ENCODE results near the gene NME5. TPM values are rescaled to one million over a fixed set of nuclear protein-coding genes. Genes with fewer than 3 reads are reported as not detected.
"Not testable (repeated sequence)": the region's sequence is repeated elsewhere in the genome, so short reads cannot be mapped to it uniquely, and the experiment has no call there.

NME5 gene
- total and polyA plus RNA-seq, 7 experiments from 2014 or later: not detected

GRCh38 chr5:138143578-138143977 lies 4.3 kb upstream of the NME5 start:
- CTCF ChIA-PET; POLR2A ChIA-PET; H3K9me3 Mint-ChIP-seq; H3K9me3 ChIP-seq (ENCODE audit: control insufficient read depth in 2 of 3, low read length in 3 of 3); H3K36me3 Mint-ChIP-seq; H3K4me3 ChIP-seq (ENCODE audit: low read length); ATAC-seq; H3K36me3 ChIP-seq (ENCODE audit: control insufficient read depth in 2 of 3, insufficient read depth in 3 of 3, low read length in 3 of 3); H3K27ac Mint-ChIP-seq; H3K4me3 Mint-ChIP-seq; H3K27me3 ChIP-seq (ENCODE audit: control insufficient read depth in 2 of 2, insufficient read depth in 2 of 2, low read length in 2 of 2); intact Hi-C loops (cut with micrococcal nuclease); H3K27ac ChIP-seq (ENCODE audit: low read depth, low read length); H3K4me1 Mint-ChIP-seq; H3K4me1 ChIP-seq (ENCODE audit: control insufficient read depth in 2 of 2, insufficient read depth in 2 of 2, low read length in 2 of 2); DNase-seq: not testable (repeated sequence)
- peaks cover 0 to 17% (median 9%) of the 10 kb centered on the region in 5 donors for H3K27me3 Mint-ChIP-seq

- no peak for DNase-seq
- Mint-ChIP-seq H3K36me3 (peaks cover 0 to 3% (median 0%) of the 10 kb centered on the region in 5 donors), H3K27me3 (peaks cover 15 to 25% (median 19%) of the 10 kb centered on the region in 5 donors), H3K9me3 (no peaks in the 10 kb centered on the region), H3K4me1 (peaks cover 0 to 3% (median 0%) of the 10 kb centered on the region in 7 donors), H3K4me3 (no peak overlapping the region), H3K27ac (no peak overlapping the region)
- Histone ChIP-seq H3K27ac (ENCODE audit: low read depth, low read length) (no peak overlapping the region), H3K4me3 (ENCODE audit: low read length) (no peak overlapping the region), H3K4me1 (ENCODE audit: control insufficient read depth in 2 of 2, insufficient read depth in 2 of 2, low read length in 2 of 2) (no peaks in the 10 kb centered on the region), H3K9me3 (ENCODE audit: control insufficient read depth in 2 of 3, low read length in 3 of 3) (no peaks in the 10 kb centered on the region), H3K36me3 (ENCODE audit: control insufficient read depth in 2 of 3, insufficient read depth in 3 of 3, low read length in 3 of 3) (no peaks in the 10 kb centered on the region), H3K27me3 (ENCODE audit: control insufficient read depth in 2 of 2, insufficient read depth in 2 of 2, low read length in 2 of 2) (peaks cover 0 to 5% of the 10 kb centered on the region in 2 donors)
- ChIA-PET CTCF (no interaction called here), POLR2A (no interaction called here)
- intact Hi-C loops (cut with micrococcal nuclease): no loop called here
- ATAC-seq: no peak
Measured at GRCh38 chr5:138141734-138142133, 2.5 kb upstream of the NME5 start.

- Histone ChIP-seq H3K27me3 (ENCODE audit: control insufficient read depth in 2 of 2, insufficient read depth in 2 of 2, low read length in 2 of 2) (peaks cover 0 to 5% of the 10 kb centered on the region in 2 donors), H3K9me3 (ENCODE audit: control insufficient read depth in 2 of 3, low read length in 3 of 3) (no peaks in the 10 kb centered on the region), H3K4me1 (ENCODE audit: control insufficient read depth in 2 of 2, insufficient read depth in 2 of 2, low read length in 2 of 2) (no peaks in the 10 kb centered on the region), H3K27ac (ENCODE audit: low read depth, low read length) (no peak overlapping the region), H3K36me3 (ENCODE audit: control insufficient read depth in 2 of 3, insufficient read depth in 3 of 3, low read length in 3 of 3) (no peaks in the 10 kb centered on the region), H3K4me3 (ENCODE audit: low read length) (no peak overlapping the region)
- Mint-ChIP-seq H3K9me3 (no peaks in the 10 kb centered on the region), H3K27me3 (peaks cover 24 to 34% (median 26%) of the 10 kb centered on the region in 5 donors), H3K4me1 (peaks cover 0 to 3% (median 0%) of the 10 kb centered on the region in 7 donors), H3K36me3 (no peaks in the 10 kb centered on the region), H3K27ac (no peak overlapping the region), H3K4me3 (no peak overlapping the region)
- CTCF ChIA-PET: interaction anchor here (1.1 kb wide), 1 partner anchor 63 kb away, joined by 4 read pairs; no protein-coding TSS in a partner anchor
- ATAC-seq (no peak), DNase-seq (no peak)
- POLR2A ChIA-PET: no interaction called here
- intact Hi-C loops (cut with micrococcal nuclease): no loop called here
Measured at GRCh38 chr5:138140268-138140667, 1.0 kb upstream of the NME5 start.

- ATAC-seq: no peak
- DNase-seq: no peak
- POLR2A ChIA-PET: no interaction called here
- H3K27me3 ChIP-seq (ENCODE audit: control insufficient read depth in 2 of 2, insufficient read depth in 2 of 2, low read length in 2 of 2): peaks cover 0 to 5% of the 10 kb centered on the region in 2 donors
- Mint-ChIP-seq H3K4me1 (peaks cover 0 to 3% (median 0%) of the 10 kb centered on the region in 7 donors), H3K4me3 (no peak overlapping the region), H3K36me3 (no peaks in the 10 kb centered on the region), H3K9me3 (no peaks in the 10 kb centered on the region), H3K27ac (no peak overlapping the region), H3K27me3 (peaks cover 24 to 34% (median 26%) of the 10 kb centered on the region in 5 donors)
- H3K9me3 ChIP-seq (ENCODE audit: control insufficient read depth in 2 of 3, low read length in 3 of 3): no peaks in the 10 kb centered on the region
- H3K4me3 ChIP-seq (ENCODE audit: low read length): no peak overlapping the region
- CTCF ChIA-PET: interaction anchor here (1.1 kb wide), 1 partner anchor 63 kb away, joined by 4 read pairs; no protein-coding TSS in a partner anchor
- no peaks in the 10 kb centered on the region for H3K4me1 ChIP-seq (ENCODE audit: control insufficient read depth in 2 of 2, insufficient read depth in 2 of 2, low read length in 2 of 2)
- intact Hi-C loops (cut with micrococcal nuclease): no loop called here
- no peak overlapping the region for H3K27ac ChIP-seq (ENCODE audit: low read depth, low read length)
- no peaks in the 10 kb centered on the region for H3K36me3 ChIP-seq (ENCODE audit: control insufficient read depth in 2 of 3, insufficient read depth in 3 of 3, low read length in 3 of 3)
Measured at GRCh38 chr5:138139781-138140090, 508 bp upstream of the NME5 start.

GRCh38 chr5:138132543-138132942 lies 6.7 kb downstream of the NME5 start:
- POLR2A ChIA-PET: interaction anchor here (0.6 to 2.1 kb wide), 3 partner anchors 56 to 1055 kb away, joined by 3 to 10 read pairs (median 3); no protein-coding TSS in a partner anchor
- peak overlapping the region in 6 of 10 donors; percentile 61 to 85 (median 78) for H3K4me3 Mint-ChIP-seq
- no peaks in the 10 kb centered on the region for H3K36me3 Mint-ChIP-seq
- intact Hi-C loops (cut with micrococcal nuclease): no loop called here
- Histone ChIP-seq H3K9me3 (ENCODE audit: control insufficient read depth in 2 of 3, low read length in 3 of 3) (no peaks in the 10 kb centered on the region), H3K4me3 (ENCODE audit: low read length) (no peak overlapping the region), H3K27me3 (ENCODE audit: control insufficient read depth in 2 of 2, insufficient read depth in 2 of 2, low read length in 2 of 2) (no peaks in the 10 kb centered on the region), H3K27ac (ENCODE audit: low read depth, low read length) (no peak overlapping the region), H3K36me3 (ENCODE audit: control insufficient read depth in 2 of 3, insufficient read depth in 3 of 3, low read length in 3 of 3) (no peaks in the 10 kb centered on the region), H3K4me1 (ENCODE audit: control insufficient read depth in 2 of 2, insufficient read depth in 2 of 2, low read length in 2 of 2) (no peaks in the 10 kb centered on the region)
- no peak for ATAC-seq
- peaks cover 11 to 21% (median 18%) of the 10 kb centered on the region in 5 donors for H3K27me3 Mint-ChIP-seq
- CTCF ChIA-PET: interaction anchor here (0.6 to 4.0 kb wide), 10 partner anchors 8 to 353 kb away, joined by 3 to 53 read pairs (median 6); no protein-coding TSS in a partner anchor
- no peaks in the 10 kb centered on the region for H3K9me3 Mint-ChIP-seq
- H3K27ac Mint-ChIP-seq: no peak overlapping the region
- H3K4me1 Mint-ChIP-seq: peaks cover 0 to 5% (median 0%) of the 10 kb centered on the region in 7 donors
- DNase-seq: no peak

- no peaks in the 10 kb centered on the region for H3K36me3 Mint-ChIP-seq
- POLR2A ChIA-PET: no interaction called here
- CTCF ChIA-PET: interaction anchor here (0.7 to 2.7 kb wide), 3 partner anchors 52 to 469 kb away, joined by 3 to 22 read pairs (median 3); no protein-coding TSS in a partner anchor
Measured at GRCh38 chr5:138129347-138129746, 9.9 kb downstream of the NME5 start.

GRCh38 chr5:138128334-138128733 lies 10.9 kb downstream of the NME5 start:
- no peak overlapping the region for H3K27ac ChIP-seq (ENCODE audit: low read depth, low read length)
- Mint-ChIP-seq H3K4me3 (no peak overlapping the region), H3K27ac (no peak overlapping the region), H3K4me1 (peaks cover 0 to 2% (median 0%) of the 10 kb centered on the region in 7 donors), H3K9me3 (no peaks in the 10 kb centered on the region), H3K36me3 (no peaks in the 10 kb centered on the region), H3K27me3 (peaks cover 0 to 22% (median 4%) of the 10 kb centered on the region in 5 donors)
- intact Hi-C loops (cut with micrococcal nuclease): no loop called here
- no peaks in the 10 kb centered on the region for H3K4me1 ChIP-seq (ENCODE audit: control insufficient read depth in 2 of 2, insufficient read depth in 2 of 2, low read length in 2 of 2)
- ChIA-PET CTCF (interaction anchor here (0.8 to 2.7 kb wide), 3 partner anchors 47 to 94 kb away, joined by 3 to 22 read pairs (median 3); no protein-coding TSS in a partner anchor), POLR2A (no interaction called here)
- no peak for ATAC-seq
- no peak for DNase-seq
- H3K36me3 ChIP-seq (ENCODE audit: control insufficient read depth in 2 of 3, insufficient read depth in 3 of 3, low read length in 3 of 3): no peaks in the 10 kb centered on the region
- no peak overlapping the region for H3K4me3 ChIP-seq (ENCODE audit: low read length)
- no peaks in the 10 kb centered on the region for H3K27me3 ChIP-seq (ENCODE audit: control insufficient read depth in 2 of 2, insufficient read depth in 2 of 2, low read length in 2 of 2)
- H3K9me3 ChIP-seq (ENCODE audit: control insufficient read depth in 2 of 3, low read length in 3 of 3): no peaks in the 10 kb centered on the region

More at GRCh38 chr5:138129347-138129746, 9.9 kb downstream of the NME5 start:
- no peaks in the 10 kb centered on the region for H3K36me3 ChIP-seq (ENCODE audit: control insufficient read depth in 2 of 3, insufficient read depth in 3 of 3, low read length in 3 of 3)
- H3K9me3 Mint-ChIP-seq: no peaks in the 10 kb centered on the region
- H3K4me3 Mint-ChIP-seq: no peak overlapping the region
- intact Hi-C loops (cut with micrococcal nuclease): no loop called here
- no peak overlapping the region for H3K27ac Mint-ChIP-seq
- no peak overlapping the region for H3K27ac ChIP-seq (ENCODE audit: low read depth, low read length)
- ATAC-seq (no peak), DNase-seq (no peak)
- no peaks in the 10 kb centered on the region for H3K9me3 ChIP-seq (ENCODE audit: control insufficient read depth in 2 of 3, low read length in 3 of 3)
- H3K27me3 ChIP-seq (ENCODE audit: control insufficient read depth in 2 of 2, insufficient read depth in 2 of 2, low read length in 2 of 2): no peaks in the 10 kb centered on the region
- peaks cover 0 to 5% (median 0%) of the 10 kb centered on the region in 7 donors for H3K4me1 Mint-ChIP-seq
- peaks cover 0 to 17% (median 4%) of the 10 kb centered on the region in 5 donors for H3K27me3 Mint-ChIP-seq
- H3K4me3 ChIP-seq (ENCODE audit: low read length): no peak overlapping the region
- no peaks in the 10 kb centered on the region for H3K4me1 ChIP-seq (ENCODE audit: control insufficient read depth in 2 of 2, insufficient read depth in 2 of 2, low read length in 2 of 2)
